Stimulated activated CD8-positive, alpha-beta memory T cell treated with anti-CD3 and anti-CD28 coated beads, Interleukin-2, amount 100 ng/mL, for 1 hour (primary cell): ENCODE measurements around the gene SFT2D2.

Experiments used
- DNase-seq, 2 donors: peaks; one replicate each; pipeline ENCODE4 v3.0.0-alpha.2; 2020; ENCODE audit warnings: low read depth in 2 of 2

Gene SFT2D2

DNA sequence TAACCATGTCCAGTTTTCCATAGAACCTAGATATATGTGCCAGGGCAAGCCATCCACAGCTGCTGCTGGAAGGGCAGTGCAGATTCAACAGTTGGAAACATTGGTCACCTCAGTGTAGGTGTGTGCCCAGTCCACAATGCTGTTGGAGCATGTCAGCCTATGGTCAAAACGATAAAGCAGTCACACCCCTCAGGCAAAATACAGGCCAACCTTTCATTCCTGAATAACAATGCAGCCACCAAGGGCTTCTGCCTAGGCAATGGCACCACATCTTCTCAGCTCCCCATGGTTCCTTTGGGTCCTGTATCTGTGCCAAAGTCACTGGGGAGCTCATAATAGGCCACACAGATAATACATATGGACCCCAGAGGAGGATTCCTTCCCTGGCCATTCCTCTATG lies 39.8 kb downstream of the SFT2D2 start:
- DNase-seq: no peak

DNA sequence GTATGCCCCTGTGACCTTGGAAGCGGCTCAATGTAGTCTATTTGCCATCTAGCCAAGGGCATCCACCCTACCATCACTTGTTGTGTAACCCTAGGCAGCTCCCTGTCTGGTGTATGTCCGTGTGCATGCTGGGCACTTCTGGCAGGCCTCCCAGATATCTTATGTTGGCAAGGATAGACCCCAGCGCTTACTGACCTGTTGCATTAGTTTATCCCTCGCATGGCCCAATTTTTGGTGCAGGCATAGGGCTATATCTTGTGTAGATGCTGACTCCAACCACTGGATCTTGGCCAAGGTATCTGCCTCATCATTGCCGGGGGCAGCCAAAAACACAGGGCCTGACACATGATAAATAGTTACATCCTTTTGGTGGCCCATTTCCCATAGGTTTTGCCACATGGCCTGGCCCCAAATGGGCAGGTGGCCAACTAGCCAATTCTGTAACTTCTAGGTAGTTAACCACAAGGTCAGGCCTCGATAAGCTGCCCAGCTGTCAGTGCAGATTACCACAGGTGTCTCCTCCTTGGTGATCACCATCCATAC lies 40.9 kb downstream of the SFT2D2 start:
- no peak for DNase-seq

DNA sequence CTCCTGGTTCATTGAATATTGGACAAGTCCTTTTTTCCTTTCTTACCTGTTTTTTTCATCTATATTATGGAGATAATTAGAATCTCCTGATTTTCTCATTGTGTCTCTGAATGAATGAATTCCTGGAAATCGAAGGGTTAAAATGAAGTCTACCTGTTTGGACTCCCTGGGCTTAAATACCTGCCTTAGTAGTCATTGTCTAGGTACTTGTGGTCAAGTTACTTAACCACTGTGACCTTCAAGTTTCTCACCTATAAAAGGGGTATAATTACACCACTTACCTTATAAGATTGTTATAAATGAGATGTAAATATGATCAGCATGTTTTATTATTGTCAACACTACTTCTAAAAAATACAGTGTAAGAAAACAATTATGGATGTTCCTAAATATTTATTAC lies 45.8 kb downstream of the SFT2D2 start:
- no peak for DNase-seq

DNA sequence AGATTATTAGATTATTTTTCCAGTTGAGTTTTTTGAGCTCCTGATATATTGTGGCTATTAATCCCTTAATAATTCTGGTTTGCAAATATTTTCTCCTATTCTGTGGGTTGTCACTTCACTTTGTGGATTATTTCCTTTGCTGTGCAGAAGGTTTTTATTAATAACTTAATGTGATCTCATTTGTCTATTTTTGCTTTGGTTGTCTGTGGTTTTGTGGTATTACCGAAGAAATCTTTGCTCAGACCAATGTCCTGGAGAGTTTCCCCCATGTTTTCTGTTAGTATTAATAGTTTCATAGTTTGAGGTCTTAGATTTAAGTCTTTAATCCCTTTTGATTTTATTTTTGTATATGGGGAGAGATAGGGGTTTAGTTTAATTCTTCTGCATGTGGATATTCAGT lies 47.8 kb downstream of the SFT2D2 start:
- DNase-seq: no peak

DNA sequence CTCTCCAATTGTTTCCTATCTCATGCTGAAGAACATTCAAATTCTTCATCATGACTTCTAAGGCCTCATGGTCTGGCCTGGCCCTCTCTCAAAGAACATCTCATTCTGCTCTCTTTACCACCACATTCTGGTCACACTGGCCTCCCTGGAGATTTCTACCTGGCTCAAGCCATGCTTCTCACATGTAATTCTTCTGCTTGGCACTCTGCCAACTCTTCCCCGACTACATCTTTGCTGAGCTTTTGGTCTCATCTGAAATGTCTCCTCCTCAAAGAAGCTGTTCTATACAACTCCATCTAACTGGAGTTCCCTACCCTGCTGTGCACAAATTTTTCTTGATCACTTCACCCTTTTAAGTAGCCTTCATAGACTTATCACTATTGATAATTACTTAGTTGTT lies 53.4 kb downstream of the SFT2D2 start:
- no peak for DNase-seq

DNA sequence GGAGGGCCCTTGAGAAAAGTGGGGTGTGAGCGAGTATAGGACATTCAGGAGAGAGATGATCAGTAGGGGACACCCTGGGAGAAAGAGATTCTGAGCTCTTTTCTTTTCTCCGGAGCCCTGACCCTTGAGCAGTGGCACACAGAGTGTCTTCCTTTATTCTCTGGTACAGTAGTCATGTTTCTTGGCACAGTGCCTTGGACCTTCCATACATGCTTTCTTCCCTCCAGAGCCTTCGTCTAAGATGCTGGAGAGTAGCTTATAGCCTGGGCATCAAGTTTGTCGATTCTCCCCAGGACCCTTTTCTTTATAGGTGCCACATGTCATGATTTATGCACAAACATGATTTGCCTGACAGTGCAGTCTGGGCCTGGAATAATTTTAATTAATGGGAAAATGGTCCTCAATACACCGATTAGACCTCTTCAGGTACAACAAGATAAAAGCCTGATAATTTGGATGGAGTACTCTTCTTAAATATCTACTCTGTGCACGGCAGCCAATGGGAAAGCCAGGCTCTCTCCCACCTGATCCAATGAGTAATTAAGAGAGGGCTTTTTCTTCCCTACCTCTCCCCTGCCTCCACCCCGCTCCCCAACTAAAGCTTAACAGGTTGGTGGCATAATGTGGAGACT lies 54.6 kb downstream of the SFT2D2 start, which contains the start of gene TBX19:
TBX19 (plus strand) TSS at position 582 of the 632 bp plus-strand sequence. CDS start 214 bp downstream, outside the sequence.
- DNase-seq: no peak

DNA sequence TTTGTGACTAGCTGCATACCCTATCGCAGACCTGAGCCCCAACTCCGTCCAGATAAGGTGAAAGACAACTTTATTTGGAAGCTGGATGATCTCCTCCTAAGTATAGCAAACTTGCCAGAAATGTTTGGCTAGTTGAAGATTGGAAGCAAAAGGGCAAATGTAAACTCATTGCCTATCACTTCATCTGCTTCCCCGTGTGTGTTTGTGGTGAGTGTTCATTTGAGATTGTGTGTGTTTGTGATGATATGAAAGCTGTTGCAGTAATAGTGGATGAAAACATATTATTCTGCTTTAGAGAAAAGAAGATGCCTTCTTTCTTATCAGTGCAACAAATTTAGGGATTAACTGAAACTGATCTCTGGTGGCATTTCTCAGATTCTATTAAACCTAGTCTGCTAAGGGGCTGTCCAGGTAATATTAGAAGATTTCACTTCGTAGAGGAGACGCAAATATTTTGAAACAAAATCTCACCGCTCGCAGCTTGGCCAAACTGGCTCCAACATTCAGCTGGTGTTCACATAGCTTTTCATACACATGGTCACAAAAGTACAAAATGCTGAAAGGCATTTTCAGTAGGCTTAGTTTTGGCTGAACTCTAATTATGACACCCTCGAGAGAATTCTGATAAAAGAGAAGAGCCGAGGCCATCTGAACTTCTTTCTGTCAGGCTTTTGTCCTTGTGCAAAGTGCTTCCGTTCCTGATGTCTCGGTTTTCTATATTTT lies 56.0 kb downstream of the SFT2D2 start:
- DNase-seq: no peak

DNA sequence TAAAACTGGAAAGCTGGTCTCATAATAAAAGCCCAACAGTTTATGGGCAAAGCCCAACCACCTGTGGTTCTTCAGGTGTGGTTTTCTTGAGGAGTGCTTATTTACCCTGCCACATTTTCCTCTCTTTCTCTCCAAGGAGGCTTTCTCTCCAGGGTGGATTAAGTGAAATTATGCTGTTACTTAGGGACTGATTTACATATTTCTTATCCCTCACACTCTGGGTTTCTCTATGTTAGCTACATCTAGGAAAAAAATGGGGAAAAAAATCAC lies 59.7 kb downstream of the SFT2D2 start:
- no peak for DNase-seq

DNA sequence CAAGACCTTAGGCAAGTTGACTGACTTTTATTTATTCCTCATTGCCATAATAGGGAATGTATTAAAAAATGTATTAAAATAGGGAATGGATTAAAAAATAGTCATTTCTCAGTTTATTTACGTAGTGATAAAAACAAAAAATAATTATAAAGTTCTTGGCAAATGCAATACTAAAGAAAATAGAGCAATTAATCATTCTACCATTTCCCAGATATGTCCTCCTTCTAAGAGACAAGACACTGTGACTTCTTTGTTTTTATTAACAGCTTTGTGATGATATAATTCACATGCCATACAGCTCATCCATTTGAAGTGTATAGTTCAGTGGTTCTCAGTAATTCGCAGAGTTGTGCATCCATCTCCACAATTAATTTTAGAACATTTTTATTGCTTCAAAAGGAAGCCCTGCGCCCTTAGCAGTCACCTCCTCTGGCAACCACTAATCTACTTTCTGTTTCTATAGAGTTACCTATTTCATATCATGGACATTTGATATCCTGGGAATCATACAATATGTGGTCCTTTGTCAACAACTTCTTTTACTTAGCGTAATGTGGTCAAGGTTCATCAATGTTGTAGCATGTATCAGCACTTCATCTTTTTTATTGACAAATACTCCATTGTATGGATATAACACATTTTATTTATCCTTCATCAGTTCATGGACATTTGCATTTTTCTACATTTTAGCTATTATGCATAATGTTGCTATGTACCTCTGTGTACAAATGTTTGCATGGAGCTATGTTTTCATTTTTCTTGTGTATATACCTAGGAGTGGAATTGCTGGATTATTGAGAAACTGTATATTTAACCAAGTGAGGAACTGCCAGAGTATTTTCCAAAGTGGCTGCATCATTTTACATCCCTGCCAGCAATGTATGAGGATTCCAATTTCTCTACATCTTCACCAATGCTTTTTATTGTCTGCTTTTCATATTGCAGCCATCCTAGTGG lies 60.4 kb downstream of the SFT2D2 start:
- DNase-seq: no peak

DNA sequence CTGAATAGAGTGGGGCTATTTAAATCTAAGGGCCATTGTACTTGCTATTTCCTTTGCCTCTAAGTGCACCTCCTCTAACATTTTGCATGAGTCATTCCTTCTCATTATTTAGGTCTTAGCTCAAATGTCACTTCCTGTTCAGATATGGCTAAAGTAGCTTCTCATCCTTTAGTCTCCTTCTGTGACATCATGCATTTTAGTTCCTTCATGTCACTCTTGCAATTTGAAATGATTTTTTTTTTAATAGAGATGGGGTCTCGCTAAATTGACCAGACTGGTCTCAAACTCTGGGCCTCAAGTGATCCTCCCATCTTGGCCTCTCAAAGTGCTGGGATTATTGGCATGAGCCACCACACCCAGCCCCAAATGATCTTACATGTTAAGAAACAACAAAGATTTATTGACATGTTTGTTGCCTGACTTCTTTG lies 61.4 kb downstream of the SFT2D2 start:
- DNase-seq: no peak

DNA sequence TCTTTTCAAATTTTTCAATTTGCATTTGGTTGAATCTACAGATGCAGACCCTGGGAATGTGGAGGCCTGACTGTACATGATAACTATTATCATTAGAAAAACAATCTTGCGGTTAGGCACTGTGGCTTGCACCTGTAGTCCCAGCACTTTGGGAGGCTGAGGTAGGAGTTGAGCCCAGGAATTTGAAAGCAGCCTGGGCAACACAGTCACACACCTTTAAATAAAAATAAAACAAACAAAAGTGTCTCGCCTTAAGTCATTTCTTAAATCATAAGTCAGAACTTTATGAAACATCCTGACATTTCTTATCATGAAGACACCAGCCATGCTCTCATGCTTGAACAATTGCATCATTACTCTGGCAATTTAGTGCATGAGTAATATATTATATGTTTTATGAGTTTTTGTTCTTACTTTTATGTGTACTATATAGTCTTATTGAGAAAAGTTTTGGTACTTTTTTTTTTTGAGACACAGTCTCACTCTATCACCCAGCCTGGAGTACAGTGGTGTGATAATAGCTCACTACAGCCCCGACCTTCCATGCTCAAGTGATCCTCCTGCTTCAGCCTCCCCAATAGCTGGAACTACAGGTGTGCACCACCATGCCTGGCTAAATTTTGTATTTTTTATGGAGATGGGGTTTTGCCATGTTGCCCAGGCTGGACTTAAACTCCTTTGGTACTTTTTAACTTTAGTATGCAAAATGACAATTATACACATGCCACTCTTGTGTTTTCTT lies 62.7 kb downstream of the SFT2D2 start:
- no peak for DNase-seq

DNA sequence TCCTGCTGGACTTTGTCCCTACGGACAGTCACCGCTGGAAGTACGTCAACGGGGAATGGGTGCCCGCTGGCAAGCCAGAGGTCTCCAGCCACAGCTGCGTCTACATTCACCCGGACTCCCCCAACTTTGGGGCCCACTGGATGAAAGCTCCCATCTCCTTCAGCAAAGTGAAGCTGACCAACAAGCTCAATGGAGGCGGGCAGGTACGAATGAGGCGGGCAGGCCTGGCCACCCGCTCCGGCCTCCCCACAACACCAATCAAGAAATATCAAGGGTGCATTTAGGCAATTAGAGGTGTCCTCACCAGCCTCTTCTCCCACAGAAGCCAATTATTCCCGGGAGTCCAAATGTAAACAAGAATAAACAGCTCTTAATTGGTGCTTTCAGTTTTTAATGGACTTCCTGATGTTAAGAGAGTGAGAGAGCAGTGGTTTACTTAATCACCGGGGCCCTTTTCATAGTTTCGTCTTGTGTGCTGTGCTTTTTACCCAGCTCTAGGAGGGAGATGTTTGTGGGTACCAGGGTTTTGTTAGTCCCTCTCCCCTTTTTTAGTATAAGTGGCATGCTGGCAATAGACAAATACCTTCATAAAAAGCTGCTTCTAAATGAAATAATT lies 65.5 kb downstream of the SFT2D2 start:
- no peak for DNase-seq

DNA sequence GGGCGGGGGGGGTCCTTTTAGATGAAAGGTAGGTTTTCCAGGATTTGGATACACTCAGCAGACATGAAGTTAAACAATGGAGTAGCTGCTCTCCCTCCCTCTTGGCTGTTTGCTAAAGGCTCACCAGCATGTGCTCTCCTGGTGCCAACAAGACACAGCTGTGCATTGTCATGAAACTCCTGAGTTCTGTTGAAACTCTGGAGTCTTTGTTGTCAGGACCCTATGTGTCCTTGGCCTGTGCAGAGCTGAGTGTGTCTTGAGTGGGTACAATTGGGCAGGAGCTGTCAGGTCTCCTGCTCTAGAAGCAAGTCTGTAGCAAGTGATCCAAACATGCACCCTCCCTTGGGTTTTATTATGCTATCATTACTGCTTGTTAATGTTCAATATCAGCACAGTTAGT lies 67.6 kb downstream of the SFT2D2 start:
- no peak for DNase-seq

DNA sequence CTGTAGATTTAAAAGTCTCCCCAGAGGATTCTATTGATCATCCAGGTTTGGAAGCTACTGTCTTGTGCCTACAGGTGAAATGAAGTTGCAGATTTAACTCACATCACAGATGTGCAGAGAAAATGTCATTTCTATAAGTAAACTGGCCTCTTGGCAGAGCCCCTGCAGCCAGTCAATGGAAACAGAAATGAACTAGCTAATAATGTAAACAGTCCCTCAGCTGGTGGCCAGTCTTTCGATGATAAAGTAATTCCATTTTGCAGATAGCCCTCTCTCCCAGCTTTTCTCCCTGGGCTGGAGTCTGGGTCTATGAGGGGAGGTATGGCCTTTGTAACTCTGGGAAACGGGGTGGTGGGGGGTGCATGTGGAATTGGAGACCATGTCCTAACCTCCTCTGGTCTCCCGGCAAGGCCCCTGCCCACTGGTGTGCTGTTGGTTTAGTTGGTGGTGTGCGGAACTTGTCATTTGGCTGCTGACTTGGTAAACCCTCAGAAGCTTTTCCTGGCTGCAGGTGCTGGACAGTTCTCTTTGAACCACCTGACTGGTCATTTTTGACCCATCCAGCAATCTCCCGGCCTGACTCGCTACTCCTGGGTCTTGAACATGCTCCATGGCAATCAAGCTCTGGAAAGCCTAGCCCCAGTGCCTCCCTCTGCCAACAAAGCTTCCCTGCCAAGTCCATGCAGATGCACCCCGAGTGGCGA lies 69.8 kb downstream of the SFT2D2 start:
- no peak for DNase-seq

DNA sequence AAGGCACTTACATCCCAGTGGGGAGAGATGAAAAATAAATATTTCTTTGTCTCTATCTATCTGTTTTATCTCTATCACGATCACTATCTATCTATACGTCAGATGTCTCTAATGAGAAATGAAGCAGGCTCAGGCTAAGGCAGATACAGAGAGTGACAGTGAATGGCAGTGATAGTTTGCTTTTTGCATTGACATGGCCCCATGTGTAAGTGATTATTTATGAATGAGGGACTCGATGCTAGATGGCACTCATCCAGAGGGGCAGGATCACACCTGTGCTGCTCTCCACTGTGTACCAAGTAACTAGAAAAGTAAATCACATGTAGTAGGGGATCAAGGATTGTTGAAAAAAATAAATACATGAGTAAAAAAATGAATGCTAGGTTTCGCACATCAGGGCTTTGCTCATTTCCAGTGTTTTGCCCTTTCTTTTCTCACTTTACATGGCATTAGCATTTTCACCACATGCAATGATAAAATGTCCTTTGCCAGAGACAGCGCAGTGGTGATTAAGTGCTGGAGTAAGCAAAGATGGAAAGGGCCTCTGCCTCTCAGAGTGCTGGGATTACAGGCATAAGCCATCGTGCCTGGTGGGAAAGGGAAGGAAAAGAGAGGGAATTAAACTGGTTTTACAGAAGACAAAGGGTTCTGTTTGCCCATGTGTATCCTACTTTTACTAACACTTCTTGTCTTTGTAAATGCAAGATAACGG lies 71.4 kb downstream of the SFT2D2 start:
- DNase-seq: no peak

DNA sequence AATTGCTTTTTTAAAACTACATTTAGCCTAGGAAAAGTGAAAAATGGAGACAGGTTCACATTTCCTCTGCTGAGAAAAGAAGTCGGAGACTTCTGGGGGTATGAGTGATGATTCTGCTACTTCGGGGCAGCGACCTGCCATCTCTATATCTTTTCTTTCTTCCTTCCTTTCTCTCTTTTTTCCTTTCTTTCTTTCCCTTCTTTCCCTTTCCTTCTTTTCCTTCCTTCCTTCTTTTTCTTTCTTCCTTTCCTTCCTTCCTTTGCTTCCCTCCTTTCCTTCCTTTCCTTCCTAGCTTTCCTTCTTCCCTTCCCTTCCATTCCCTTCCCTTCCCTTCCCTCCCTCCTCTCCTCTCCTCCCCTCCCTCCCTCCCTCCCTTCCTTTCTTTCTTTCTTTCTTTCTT lies 72.6 kb downstream of the SFT2D2 start:
- no peak for DNase-seq

DNA sequence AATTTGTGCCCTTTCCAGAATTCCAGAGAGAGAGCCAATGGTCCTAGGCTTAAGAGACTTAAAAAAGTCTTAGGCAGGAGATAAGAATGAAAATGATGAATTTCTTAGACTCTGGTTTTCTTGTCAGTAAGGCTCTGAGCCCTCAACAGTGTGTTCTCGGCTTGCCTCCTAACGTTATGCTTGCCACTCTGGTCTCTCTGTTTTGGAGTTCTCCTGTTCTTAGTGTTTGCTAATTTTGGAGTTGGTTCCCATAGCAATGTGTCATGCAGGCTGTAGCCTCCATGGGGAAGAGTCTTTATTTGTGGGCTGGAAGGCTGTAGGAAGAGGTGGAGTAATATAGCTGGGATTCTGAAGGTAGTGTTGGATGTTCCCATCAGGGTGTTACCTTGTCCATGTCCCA lies 74.8 kb downstream of the SFT2D2 start:
- DNase-seq: no peak

DNA sequence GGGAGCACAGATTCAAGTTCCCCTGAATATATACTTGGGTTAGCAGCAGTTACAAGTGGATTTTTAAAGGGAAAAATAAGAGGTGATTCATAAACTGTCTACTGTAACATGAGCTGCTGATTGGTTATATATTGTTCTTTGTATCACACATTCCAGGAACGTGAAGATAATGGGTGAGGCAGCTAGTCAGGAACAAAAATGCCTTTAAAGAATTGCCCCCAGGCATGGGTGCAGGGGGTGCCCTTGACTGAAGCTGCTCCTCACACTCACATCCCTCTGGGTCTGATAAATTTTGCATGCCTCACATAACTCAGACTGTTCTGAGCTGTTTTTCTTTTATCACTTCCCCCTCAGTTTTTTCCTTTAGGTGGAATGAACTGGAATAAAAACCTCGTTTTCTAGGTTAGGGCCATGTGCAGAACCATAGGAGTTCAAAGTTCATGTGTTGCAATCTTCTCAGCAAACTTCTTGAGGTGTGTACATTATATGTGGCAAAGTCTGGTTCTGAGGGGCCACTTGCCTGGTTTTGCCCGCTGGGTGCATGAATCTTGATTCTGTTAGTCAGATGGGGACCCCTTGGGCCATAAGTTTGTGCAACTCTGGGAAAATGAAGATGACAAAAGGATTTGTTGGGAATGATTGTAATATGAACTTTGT lies 76.0 kb downstream of the SFT2D2 start:
- DNase-seq: no peak
